Transverse colon (tissue), 4 donors: ENCODE measurements around the gene SLX4IP. TPM values are rescaled to one million over a fixed set of nuclear protein-coding genes. Genes with fewer than 3 reads are reported as not detected.

ENCODE experiments used
- DNase-seq: peaks from one replicate; pipeline ENCODE4 v3.0.0-alpha.2; 2019
- H3K27ac ChIP-seq, 4 donors: fragments of 200-600 bp; sonication (generic); 2 replicates each; pipeline ENCODE4 v1.5.1; 2016 to 2018; ENCODE audit warnings: inconsistent platforms in 4 of 4
- H3K27me3 ChIP-seq: fragments of 200-600 bp; sonication (generic); 2 replicates; pipeline ENCODE4 v1.5.1; 2017; ENCODE audit warnings: inconsistent platforms
- H3K36me3 ChIP-seq, 4 donors: fragments of 200-600 bp; sonication (generic); 2 replicates each; pipeline ENCODE4 v1.5.1; 2017 to 2019; ENCODE audit warnings: inconsistent platforms in 4 of 4
- H3K4me1 ChIP-seq, 4 donors: fragments of 200-600 bp; sonication (generic); 2 replicates each; pipeline ENCODE4 v1.5.1; 2017 to 2020; ENCODE audit warnings: inconsistent platforms in 4 of 4
- H3K4me3 ChIP-seq, 4 donors: fragments of 200-600 bp; sonication (generic); 1 replicate in 1 of 4; 2 replicates in 3 of 4; pipeline versions ENCODE4 v1.5.1 to v1.6.1; 2017 to 2019; ENCODE audit warnings: inconsistent platforms in 4 of 4
- H3K9me3 ChIP-seq, 2 donors: fragments of 200-600 bp; sonication (generic); 2 replicates each; pipeline ENCODE4 v1.5.1; 2017 to 2019; ENCODE audit warnings: inconsistent platforms in 2 of 2
- EP300 ChIP-seq: sonication (generic); formaldehyde crosslinking; IDR thresholded peaks from one replicate; pipeline ENCODE4 v1.6.1; 2017; ENCODE audit warnings: antibody characterized with exemption, low read depth
- POLR2A ChIP-seq: fragments of 450-650 bp; IDR thresholded peaks from one replicate; pipeline ENCODE4 v1.6.1; 2016; ENCODE audit warnings: antibody characterized with exemption, mild to moderate bottlenecking, moderate library complexity
- POLR2AphosphoS5 ChIP-seq, 3 donors: sonication (generic); formaldehyde crosslinking; IDR thresholded peaks; one replicate each; pipeline ENCODE4 v1.6.1; 2016; ENCODE audit warnings: antibody characterized with exemption in 3 of 3
- WGBS, 2 donors: methylation state at CpG; one replicate each; pipeline ENCODE4 v1.1.5; 2018; ENCODE audit warnings: low coverage in 1 of 2; 5-methylcytosine and 5-hydroxymethylcytosine counted together
- in situ Hi-C, 4 donors: fragments of 200-750 bp; cut with MboI; loops; one replicate each; pipeline versions ENCODE4 v1.15.0 to v1.15.1; 2017; ENCODE audit warnings: low sequenced_read_pairs in 3 of 4, low pct_ligation_motif_present in 1 of 4, low pct_unique_long_range_greater_than_20kb in 1 of 4
- intact Hi-C: fragments of 100-400 bp; cut with DNase I; formaldehyde crosslinking; loops from one replicate; pipeline ENCODE4 v1.15.1; 2023; ENCODE audit warnings: low total_unique reads
- total RNA-seq, 4 donors: library from RNA; depleted of rRNA; stranded (reverse); fragments of >200 nt; gene quantifications; one replicate each; pipeline ENCODE4 v1.1.0, GENCODE V29; 2016
- TF ChIP-seq, protein P1 (sequence below), 5 experiments: fragments of 200-600 bp in 3 of 5; fragments of 450-650 bp in 2 of 5; sonication (generic) in 3 of 5; IDR thresholded peaks; 1 replicate in 2 of 5; 2 replicates in 3 of 5; pipeline ENCODE4 v1.5.1; 2016 to 2017; ENCODE audit warnings: antibody characterized with exemption in 5 of 5, inconsistent platforms in 3 of 5, mild to moderate bottlenecking in 2 of 5, moderate library complexity in 1 of 5

The SLX4IP gene
- total RNA-seq, 4 donors from 2014 or later: 5.4 to 8.4 (median 7.5) TPM

DNA sequence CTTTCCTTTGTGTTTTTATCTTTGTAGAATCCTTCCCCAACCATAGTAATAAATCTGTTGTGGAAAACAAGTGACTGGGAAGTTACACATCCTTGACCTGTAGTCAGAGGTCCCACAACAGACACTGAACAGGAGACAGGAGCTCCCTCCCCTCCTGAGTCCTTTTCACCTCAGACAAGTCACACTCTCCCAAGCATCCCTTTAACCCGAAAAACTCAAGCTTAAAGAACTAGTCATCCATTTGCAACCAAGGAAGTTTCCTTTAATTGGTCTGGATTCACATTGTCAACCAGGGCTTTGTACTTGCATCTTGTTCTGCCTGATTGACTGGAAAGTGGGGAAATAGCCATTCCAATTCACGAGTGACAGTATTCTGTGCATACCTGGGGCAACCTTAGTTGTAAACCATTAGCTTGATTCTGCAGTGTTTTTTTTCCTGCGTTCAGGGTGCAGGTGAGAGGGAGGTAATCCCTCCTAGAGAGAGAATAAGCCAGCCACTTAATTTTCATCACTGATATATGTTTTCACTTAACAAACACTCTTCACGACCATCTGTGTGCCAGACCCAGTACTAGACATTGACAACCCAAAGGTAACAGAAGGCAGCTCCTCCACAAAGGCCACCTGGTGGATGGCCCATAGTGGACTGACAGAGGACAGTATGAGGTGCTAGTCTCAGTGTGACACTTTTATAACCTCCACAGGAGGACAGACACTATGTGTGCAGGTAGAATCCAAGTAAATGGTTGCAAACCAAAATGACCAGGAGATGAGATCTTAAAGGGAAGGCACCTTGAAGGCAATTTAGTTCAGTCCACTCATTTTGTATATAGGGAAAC lies 112.4 kb downstream of the SLX4IP start:
- Histone ChIP-seq H3K27ac (no peak overlapping the region), H3K27me3 (no peaks in the 10 kb centered on the region), H3K36me3 (no peaks in the 10 kb centered on the region), H3K4me1 (peaks cover 0 to 12% (median 3%) of the 10 kb centered on the region in 4 donors), H3K9me3 (no peaks in the 10 kb centered on the region), H3K4me3 (no peak overlapping the region)
- in situ Hi-C loops: no loop called here
- DNase-seq: no peak
- whole genome bisulfite sequencing, 2 donors: 92 to 93% methylated on average over 3 to 4 of the region's 4 CpGs
- no peak for TF ChIP-seq POLR2A
- no peak for TF ChIP-seq POLR2AphosphoS5 (IDR thresholded peaks at IDR 0.05)
- TF ChIP-seq, protein P1, sequence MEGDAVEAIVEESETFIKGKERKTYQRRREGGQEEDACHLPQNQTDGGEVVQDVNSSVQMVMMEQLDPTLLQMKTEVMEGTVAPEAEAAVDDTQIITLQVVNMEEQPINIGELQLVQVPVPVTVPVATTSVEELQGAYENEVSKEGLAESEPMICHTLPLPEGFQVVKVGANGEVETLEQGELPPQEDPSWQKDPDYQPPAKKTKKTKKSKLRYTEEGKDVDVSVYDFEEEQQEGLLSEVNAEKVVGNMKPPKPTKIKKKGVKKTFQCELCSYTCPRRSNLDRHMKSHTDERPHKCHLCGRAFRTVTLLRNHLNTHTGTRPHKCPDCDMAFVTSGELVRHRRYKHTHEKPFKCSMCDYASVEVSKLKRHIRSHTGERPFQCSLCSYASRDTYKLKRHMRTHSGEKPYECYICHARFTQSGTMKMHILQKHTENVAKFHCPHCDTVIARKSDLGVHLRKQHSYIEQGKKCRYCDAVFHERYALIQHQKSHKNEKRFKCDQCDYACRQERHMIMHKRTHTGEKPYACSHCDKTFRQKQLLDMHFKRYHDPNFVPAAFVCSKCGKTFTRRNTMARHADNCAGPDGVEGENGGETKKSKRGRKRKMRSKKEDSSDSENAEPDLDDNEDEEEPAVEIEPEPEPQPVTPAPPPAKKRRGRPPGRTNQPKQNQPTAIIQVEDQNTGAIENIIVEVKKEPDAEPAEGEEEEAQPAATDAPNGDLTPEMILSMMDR (IDR thresholded peaks at IDR 0.05): no peak
- TF ChIP-seq EP300: no peak
- intact Hi-C loops: no loop called here

- no peak overlapping the region for H3K27ac ChIP-seq
- in situ Hi-C loops: no loop called here
Observed at GRCh38 chr20:10549511-10549910, 114.4 kb downstream of the SLX4IP start.

DNA sequence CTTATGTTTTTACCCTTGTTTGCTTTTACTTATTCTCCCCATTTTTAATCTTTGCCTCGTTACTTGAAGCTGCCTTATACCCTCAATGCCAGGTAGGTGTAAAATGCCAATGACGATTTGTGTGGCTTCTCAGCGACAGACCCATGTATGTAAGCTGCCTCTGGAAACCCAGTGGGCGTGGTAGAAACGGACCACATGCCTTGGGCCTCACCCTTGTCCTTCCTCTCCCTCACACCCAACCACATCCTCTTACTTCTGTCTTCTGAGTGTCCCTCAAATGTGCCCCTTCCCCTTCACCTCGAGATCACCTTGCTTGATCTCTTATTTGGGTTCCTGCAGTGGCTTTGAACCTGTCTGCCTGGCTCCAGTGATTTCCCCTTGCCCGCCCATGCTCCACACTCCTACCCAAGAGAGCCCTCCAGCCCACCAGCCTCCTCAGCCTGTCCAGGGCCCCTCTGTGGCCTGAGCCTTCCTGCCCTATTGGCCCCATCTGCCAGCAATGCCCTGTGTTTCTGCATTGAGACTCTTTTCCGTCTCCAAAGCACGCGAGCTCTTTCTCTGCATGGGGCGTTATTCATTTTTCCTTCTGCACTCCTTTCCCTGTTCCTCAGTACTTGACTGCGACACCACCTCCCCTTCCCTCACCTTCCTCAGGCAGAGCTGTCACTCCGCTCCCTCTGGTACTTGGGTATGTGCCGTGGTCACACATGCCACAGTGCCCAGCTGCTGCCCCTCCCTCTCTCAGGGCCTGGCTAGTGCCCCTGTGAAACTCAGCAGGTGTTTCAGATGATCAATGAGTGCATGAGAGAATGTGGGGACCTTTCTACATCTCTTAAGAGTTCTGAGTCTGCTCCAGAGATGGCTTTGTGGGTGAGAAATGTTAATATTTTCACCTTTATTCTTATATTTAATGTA lies 115.4 kb downstream of the SLX4IP start:
- TF ChIP-seq POLR2A (no peak), POLR2AphosphoS5 (IDR thresholded peaks at IDR 0.05) (no peak), EP300 (no peak)
- TF ChIP-seq, protein P1 (IDR thresholded peaks at IDR 0.05): no peak
- Histone ChIP-seq H3K27ac (no peak overlapping the region), H3K4me1 (peaks cover 0 to 19% (median 4%) of the 10 kb centered on the region in 4 donors), H3K4me3 (no peak overlapping the region), H3K9me3 (no peaks in the 10 kb centered on the region), H3K36me3 (no peaks in the 10 kb centered on the region), H3K27me3 (no peaks in the 10 kb centered on the region)
- intact Hi-C loops: loop anchor here (10.0 kb wide), 1 partner anchor 76 kb away; no protein-coding TSS in a partner anchor
- WGBS, 2 donors: 83 to 96% methylated on average over 9 to 14 of the region's 14 CpGs
- in situ Hi-C loops: loop anchor here (10.0 to 25.0 kb wide), 3 partner anchors 587 to 994 kb away; no protein-coding TSS in a partner anchor
- no peak for DNase-seq

More at GRCh38 chr20:10549511-10549910, 114.4 kb downstream of the SLX4IP start:
- Histone ChIP-seq H3K4me1 (peaks cover 0 to 19% (median 3%) of the 10 kb centered on the region in 4 donors), H3K9me3 (no peaks in the 10 kb centered on the region), H3K36me3 (no peaks in the 10 kb centered on the region), H3K4me3 (no peak overlapping the region), H3K27me3 (no peaks in the 10 kb centered on the region)
- no peak for DNase-seq
- 51 to 58% methylated on average over 3 of the region's 3 CpGs for WGBS, 2 donors
- TF ChIP-seq POLR2A: no peak
- TF ChIP-seq, protein P1 (IDR thresholded peaks at IDR 0.05): no peak
- TF ChIP-seq POLR2AphosphoS5 (IDR thresholded peaks at IDR 0.05): no peak
- intact Hi-C loops: no loop called here
